Measurements from ENCODE around the gene BIRC2.

Gene BIRC2

GRCh38 chr11:102416976-102417375 lies 70.0 kb downstream of the BIRC2 start:
- Mint-ChIP-seq H3K27me3 (no peaks in the 10 kb centered on the region), H3K27ac (peak overlapping the region; percentile 92), H3K4me3 (peak overlapping the region; percentile 83), H3K9me3 (ENCODE audit: low read depth) (no peaks in the 10 kb centered on the region), H3K36me3 (peaks cover 3% of the 10 kb centered on the region), H3K4me1 (ENCODE audit: low read depth) (peaks cover 97% of the 10 kb centered on the region)

GRCh38 chr11:102419181-102419580 lies 72.2 kb downstream of the BIRC2 start:
- no peak overlapping the region for H3K4me3 Mint-ChIP-seq
- H3K36me3 Mint-ChIP-seq = peaks cover 3% of the 10 kb centered on the region

GRCh38 chr11:102420547-102420946 lies 73.5 kb downstream of the BIRC2 start:
- Mint-ChIP-seq H3K36me3 (peaks cover 5% of the 10 kb centered on the region), H3K27me3 (no peaks in the 10 kb centered on the region), H3K4me3 (peak overlapping the region; percentile 18), H3K27ac (peak overlapping the region; percentile 46), H3K9me3 (ENCODE audit: low read depth) (no peaks in the 10 kb centered on the region), H3K4me1 (ENCODE audit: low read depth) (peaks cover 95% of the 10 kb centered on the region)

More at GRCh38 chr11:102419181-102419580, 72.2 kb downstream of the BIRC2 start:
- Mint-ChIP-seq H3K9me3 (ENCODE audit: low read depth) (no peaks in the 10 kb centered on the region), H3K4me1 (ENCODE audit: low read depth) (peaks cover 96% of the 10 kb centered on the region), H3K27me3 (no peaks in the 10 kb centered on the region), H3K27ac (peak overlapping the region; percentile 92)

GRCh38 chr11:102421261-102421660 lies 74.2 kb downstream of the BIRC2 start:
- Mint-ChIP-seq H3K27me3 (no peaks in the 10 kb centered on the region), H3K36me3 (peaks cover 8% of the 10 kb centered on the region), H3K4me1 (ENCODE audit: low read depth) (peaks cover 97% of the 10 kb centered on the region), H3K9me3 (ENCODE audit: low read depth) (no peaks in the 10 kb centered on the region), H3K27ac (peak overlapping the region; percentile 46), H3K4me3 (peak overlapping the region; percentile 2)

GRCh38 chr11:102422817-102423712 lies 76.1 kb downstream of the BIRC2 start:
- Mint-ChIP-seq H3K36me3 (peaks cover 8% of the 10 kb centered on the region), H3K27ac (peak overlapping the region; percentile 87), H3K9me3 (ENCODE audit: low read depth) (no peaks in the 10 kb centered on the region), H3K4me1 (ENCODE audit: low read depth) (peaks cover 91% of the 10 kb centered on the region), H3K4me3 (peak overlapping the region; percentile 44), H3K27me3 (no peaks in the 10 kb centered on the region)

- Mint-ChIP-seq H3K27ac (peak overlapping the region; percentile 54), H3K4me3 (no peak overlapping the region)
These were observed 76.9 kb downstream of the BIRC2 start for GRCh38 chr11:102423936-102424335.

GRCh38 chr11:102426000-102426399 lies 79.0 kb downstream of the BIRC2 start:
- H3K9me3 Mint-ChIP-seq (ENCODE audit: low read depth) = no peaks in the 10 kb centered on the region
- peaks cover 9% of the 10 kb centered on the region for H3K36me3 Mint-ChIP-seq
- H3K27ac Mint-ChIP-seq = peak overlapping the region; percentile 79
- no peak overlapping the region for H3K4me3 Mint-ChIP-seq
- H3K27me3 Mint-ChIP-seq = no peaks in the 10 kb centered on the region
- H3K4me1 Mint-ChIP-seq (ENCODE audit: low read depth) = peaks cover 88% of the 10 kb centered on the region

More at GRCh38 chr11:102423936-102424335, 76.9 kb downstream of the BIRC2 start:
- Mint-ChIP-seq H3K27me3 (no peaks in the 10 kb centered on the region), H3K36me3 (peaks cover 8% of the 10 kb centered on the region), H3K9me3 (ENCODE audit: low read depth) (no peaks in the 10 kb centered on the region), H3K4me1 (ENCODE audit: low read depth) (peaks cover 88% of the 10 kb centered on the region)

GRCh38 chr11:102426570-102426969 lies 79.6 kb downstream of the BIRC2 start:
- H3K27ac Mint-ChIP-seq = peak overlapping the region; percentile 93
- no peak overlapping the region for H3K4me3 Mint-ChIP-seq
- peaks cover 87% of the 10 kb centered on the region for H3K4me1 Mint-ChIP-seq (ENCODE audit: low read depth)
- no peaks in the 10 kb centered on the region for H3K9me3 Mint-ChIP-seq (ENCODE audit: low read depth)
- H3K27me3 Mint-ChIP-seq = no peaks in the 10 kb centered on the region
- peaks cover 12% of the 10 kb centered on the region for H3K36me3 Mint-ChIP-seq

GRCh38 chr11:102427068-102427467 lies 80.1 kb downstream of the BIRC2 start:
- Mint-ChIP-seq H3K4me1 (ENCODE audit: low read depth) (peaks cover 87% of the 10 kb centered on the region), H3K27me3 (no peaks in the 10 kb centered on the region), H3K36me3 (peaks cover 16% of the 10 kb centered on the region), H3K4me3 (peak overlapping the region; percentile 57), H3K27ac (peak overlapping the region; percentile 93), H3K9me3 (ENCODE audit: low read depth) (peaks cover 3% of the 10 kb centered on the region)
